NCI-H2081 (cell line): ENCODE results near the gene PHACTR4.
"Not testable (repeated sequence)": the region's sequence is repeated elsewhere in the genome, so short reads cannot be mapped to it uniquely, and the experiment has no call there.

Experiments used
- DNase-seq, 2 experiments: peaks; one replicate each; lab custom pipeline; 2025; lab: John Stamatoyannopoulos, UW

The PHACTR4 gene

GRCh38 chr1:28371010-28371377, 1.5 kb downstream of the PHACTR4 start:
- DNase-seq, result no peak

DNA sequence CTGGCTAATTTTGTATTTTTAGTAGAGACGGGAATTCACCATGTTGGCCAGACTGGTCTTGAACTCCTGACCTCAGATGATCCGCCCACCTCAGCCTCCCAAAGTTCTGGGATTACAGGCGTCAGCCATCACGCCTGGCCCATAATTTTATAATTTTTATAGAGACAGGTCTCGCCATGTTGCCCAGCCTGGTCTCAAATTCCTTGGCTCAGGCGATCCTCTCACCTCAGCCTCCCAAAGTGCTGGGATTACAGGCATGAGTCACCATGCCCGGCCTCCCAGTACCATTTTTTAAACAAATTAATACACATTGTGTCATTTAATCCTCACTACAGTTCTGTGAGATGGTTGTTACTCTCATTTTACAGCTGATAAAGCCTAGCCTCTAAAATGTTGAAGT, 3.9 kb downstream of the PHACTR4 start:
- not testable (repeated sequence) for DNase-seq

- no peak for DNase-seq
These were observed 4.8 kb downstream of the PHACTR4 start for GRCh38 chr1:28374297-28374696.

GRCh38 chr1:28375598-28375997, 6.1 kb downstream of the PHACTR4 start:
- not testable (repeated sequence) for DNase-seq

- not testable (repeated sequence) for DNase-seq
These were observed 6.7 kb downstream of the PHACTR4 start for GRCh38 chr1:28376195-28376594.

GRCh38 chr1:28378906-28379305, 9.4 kb downstream of the PHACTR4 start:
- no peak for DNase-seq

DNA sequence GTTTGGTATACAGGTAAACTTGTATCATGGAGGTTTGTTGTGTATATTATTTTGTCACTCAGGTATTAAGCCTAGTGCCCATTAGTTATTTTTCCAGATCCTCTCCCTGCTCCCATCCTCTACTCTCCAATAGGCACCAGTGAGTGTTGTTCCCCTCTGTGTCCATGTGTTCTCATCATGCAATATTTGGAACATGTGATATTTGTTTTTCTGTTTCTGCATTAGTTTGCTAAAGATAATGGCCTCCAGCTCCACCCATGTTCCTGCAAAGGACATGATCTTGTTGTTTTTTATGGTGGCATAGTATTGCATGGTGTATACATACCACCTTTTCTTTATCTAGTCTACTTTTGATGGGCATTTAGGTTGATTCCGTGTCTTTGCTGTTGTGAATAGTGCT, 10.9 kb downstream of the PHACTR4 start:
- DNase-seq, result no peak

GRCh38 chr1:28383785-28384184, 14.2 kb downstream of the PHACTR4 start:
- not testable (repeated sequence) for DNase-seq

- DNase-seq, result no peak
These were observed 22.6 kb downstream of the PHACTR4 start for GRCh38 chr1:28392027-28392652.

DNA sequence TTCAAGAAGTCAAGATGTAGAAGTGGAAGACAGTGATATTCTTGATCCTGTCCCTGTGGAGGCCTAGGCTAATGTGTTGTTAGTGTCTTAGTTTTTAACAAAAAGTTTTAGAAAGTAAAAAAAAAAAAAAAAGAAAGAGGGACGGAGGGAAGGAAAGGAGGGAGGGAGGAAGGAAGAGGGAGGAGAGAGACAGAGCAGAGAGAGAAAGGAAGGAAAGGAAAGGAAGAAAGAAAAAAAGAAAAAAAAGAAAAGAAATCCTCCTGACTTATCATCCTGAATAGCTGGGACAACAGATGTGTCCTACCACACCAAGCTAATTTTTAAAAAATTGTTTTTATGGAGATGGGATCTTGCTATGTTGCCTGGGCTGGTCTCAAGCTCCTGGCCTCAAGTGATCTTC, 24.6 kb downstream of the PHACTR4 start:
- no peak for DNase-seq

GRCh38 chr1:28395181-28395580, 25.6 kb downstream of the PHACTR4 start:
- DNase-seq, result no peak

- no peak for DNase-seq
These were observed 32.2 kb downstream of the PHACTR4 start for GRCh38 chr1:28401760-28402159.

- DNase-seq, result no peak
These were observed 39.5 kb downstream of the PHACTR4 start for GRCh38 chr1:28409090-28409489.

DNA sequence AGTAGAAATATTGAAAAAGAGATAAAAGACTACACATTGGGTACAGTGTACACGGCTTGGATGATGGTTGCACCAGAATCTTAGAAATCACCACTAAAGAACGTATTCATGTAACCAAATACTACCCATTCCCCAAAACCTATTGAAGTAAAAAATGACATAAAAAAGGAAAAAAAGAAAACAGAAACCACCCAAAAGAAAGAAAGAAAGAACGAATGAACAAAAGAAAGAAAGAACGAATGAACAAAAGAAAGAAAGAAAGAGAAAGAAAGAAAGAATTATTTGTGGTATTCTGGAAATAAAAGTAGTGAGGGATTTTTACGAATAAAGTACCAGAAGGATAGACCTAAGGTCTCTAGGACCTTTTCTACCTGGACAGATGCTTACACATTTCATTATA, 42.1 kb downstream of the PHACTR4 start:
- DNase-seq, result no peak

DNA sequence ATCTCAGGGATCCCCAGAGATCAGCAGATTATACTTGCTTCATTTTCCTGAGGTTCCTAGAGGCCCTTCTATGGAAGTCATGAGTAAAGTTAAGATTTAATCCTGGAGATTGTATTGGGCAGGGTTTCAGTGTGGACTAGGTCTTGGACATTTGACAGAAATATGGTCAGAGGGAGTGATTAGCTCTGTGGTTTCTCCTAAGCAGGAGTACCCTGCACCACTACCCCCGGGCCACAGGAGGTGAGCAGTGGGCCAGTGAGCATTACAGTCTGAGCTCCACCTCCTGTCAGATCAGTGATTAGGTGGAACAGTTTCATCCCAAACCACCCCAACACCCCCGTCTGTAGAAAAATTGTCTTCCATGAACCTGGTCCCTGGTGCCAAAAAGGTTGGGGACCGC, 43.2 kb downstream of the PHACTR4 start:
- no peak for DNase-seq

GRCh38 chr1:28416509-28417194, 47.1 kb downstream of the PHACTR4 start:
- DNase-seq, result no peak

DNA sequence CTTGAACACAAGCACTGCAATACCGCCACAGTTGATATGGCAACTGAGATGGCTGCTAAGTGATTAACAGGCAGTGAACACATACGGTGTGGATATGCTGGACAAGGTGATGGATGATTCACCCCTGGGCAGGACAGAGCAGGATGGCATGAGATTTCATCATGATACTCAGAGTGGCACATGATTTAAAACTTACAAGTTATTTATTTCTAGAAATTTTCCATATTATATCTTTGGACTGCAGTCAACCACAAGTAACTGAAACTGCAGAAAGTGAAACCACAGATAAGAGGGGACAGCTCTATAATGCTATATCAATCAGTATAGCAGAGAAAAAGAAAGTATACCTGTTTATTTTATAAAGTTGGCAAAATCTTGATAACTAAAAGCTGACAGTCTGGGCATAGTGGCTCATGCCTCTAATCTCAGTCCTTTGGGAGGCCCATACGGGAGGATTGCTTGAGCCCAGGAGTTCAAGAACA, 47.9 kb downstream of the PHACTR4 start:
- DNase-seq, result no peak

DNA sequence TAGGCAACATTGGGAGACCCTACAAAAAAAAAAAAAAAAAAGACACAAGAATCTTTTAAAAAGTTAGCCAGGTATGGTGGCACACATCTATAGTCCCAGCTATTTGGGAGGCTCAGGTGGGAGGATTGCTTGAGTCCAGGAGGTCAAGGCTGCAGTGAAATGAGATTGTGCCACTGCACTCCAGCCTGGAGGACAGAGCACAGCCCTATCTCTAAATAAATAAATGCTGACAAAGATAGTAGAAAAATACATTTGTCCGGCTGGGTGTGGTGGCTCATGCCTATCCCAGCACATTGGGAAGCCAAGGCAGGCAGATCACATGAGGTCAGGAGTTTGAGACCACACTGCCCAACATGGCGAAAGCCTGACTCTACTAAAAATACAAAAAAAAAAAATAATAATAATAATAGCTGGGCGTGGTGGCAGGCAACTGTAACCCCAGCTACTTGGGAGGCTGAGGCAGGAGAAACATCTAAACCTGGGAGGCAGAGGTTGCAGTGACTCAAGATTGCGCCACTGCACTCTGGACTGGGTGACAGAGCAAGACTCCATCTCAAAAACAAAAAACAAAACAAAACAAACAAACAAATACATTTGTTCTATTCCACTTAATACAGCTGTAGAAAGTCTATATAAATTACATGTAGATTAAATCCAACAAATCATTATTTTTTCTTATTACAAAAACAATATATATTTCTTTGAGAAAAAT, 48.5 kb downstream of the PHACTR4 start:
- no peak for DNase-seq

DNA sequence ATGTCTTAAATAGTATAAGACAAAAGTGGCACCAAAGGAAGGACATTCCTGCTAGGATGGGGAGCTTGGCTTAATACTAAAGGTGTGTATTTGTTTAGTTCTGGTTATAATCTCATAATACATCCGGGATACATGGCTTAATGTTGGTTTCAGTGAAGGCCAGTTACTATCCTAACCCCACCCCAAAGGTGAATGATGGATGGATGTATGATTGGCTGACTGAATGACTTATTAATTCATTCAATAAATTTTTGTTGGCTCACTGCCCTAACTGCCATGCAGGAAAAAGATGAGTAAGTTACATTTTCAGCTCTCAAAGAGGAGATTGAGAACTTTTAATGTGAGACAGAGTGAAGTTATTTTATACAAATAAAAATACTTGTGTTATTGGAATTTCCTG, 52.2 kb downstream of the PHACTR4 start:
- no peak for DNase-seq

DNA sequence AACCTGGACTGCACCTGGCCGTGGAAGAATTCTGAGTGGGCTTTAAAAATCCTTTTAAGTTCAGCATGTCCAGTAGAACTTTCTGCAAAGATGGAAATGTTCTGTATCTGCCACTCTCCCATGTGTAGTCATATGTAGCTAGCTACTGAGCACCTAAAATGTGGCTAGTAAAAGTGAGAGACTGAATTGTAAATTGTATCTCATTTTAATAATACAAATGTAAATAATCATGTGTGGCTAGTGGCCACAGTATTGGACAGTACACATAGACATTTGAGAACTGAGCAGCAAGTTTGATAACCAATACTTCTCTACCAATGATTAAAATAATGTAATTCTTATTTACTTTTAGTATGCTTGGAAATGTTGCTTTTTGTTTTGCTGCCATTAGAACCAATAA, 57.3 kb downstream of the PHACTR4 start:
- DNase-seq, result no peak

- DNase-seq, result no peak
These were observed 58.5 kb downstream of the PHACTR4 start for GRCh38 chr1:28428012-28428411.

DNA sequence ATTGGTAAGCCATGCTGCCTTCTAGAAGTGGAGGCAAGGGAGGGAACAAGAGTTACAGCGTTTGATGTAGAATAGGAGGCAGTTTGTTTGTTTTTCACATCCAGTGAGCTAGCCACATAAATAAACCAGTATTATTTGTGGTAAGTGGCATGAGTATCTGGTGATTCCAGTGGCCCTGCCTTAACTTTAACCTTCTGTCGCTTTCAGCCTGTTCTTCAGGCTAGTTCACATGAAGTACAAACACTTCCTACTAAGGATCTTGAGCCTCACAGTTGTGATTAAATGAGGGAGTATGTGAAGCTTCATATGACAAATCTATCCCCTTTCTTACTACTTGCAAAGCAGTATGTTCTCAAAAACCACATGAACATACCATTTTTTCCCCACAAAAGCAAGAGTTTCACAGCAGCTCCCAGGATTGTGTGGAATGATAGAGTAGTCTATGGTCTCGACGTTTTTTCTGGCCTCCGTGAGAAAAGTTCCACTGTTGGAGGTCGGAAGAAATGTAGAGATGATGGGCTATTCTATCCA, 59.5 kb downstream of the PHACTR4 start:
- no peak for DNase-seq

DNA sequence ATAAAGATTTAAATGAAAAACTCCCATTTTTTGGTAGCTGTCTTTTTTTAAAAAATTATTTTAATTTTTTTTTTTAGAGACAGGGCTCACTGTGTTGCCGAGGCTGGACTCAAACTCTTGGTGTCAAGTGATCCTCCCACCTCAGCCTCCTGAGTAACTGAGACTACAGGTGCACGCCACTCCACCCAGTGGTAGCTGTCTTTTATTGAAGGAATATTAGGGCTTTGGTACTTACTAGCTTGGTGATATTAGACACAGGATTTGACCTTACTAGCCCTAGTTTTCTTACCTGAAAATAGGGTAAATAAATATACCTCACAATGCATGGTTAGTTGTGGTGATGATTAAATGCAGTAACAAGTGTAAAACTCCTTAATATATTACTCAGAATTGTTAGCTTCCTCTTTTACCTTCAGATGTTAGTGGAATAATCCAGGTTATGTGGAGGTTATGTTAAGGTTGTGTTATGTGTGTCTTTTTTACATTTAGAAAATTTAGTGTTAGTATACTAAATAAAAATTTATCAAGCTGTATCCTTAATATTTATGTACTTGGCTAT, 66.8 kb downstream of the PHACTR4 start:
- DNase-seq, result no peak
